22Rv1 (cell line): ENCODE measurements around the gene LRRTM4.

ENCODE experiments used
- ZFX ChIP-seq: fragments of 450-650 bp; IDR thresholded peaks from 2 replicates; pipeline ENCODE4 v1.6.1; 2017; ENCODE audit warnings: antibody characterized with exemption, borderline replicate concordance
- TF ChIP-seq, protein P1 (sequence below): fragments of 450-650 bp; IDR thresholded peaks from 2 replicates; pipeline ENCODE4 v1.5.1; 2017; ENCODE audit warnings: mild to moderate bottlenecking

DNA sequence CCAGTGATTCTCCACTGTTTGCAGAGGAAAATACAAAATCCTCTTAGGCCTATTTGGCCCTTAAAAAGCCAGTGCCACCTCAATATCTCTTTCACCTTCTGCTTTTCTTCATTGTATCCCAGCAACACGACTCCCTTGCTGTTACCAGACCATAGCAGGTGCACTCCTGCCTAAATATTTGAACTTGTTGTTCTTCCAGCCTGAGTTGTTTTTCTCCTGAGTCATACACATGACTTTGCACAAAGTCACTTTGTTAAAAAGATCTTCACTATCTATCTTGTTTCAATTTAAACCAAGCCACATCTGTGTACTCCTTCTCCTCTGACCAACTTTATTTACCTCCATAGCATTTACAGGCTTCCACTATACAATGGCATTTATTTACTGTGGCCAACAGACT, 103.6 kb downstream of the LRRTM4 start:
- TF ChIP-seq, protein P1, sequence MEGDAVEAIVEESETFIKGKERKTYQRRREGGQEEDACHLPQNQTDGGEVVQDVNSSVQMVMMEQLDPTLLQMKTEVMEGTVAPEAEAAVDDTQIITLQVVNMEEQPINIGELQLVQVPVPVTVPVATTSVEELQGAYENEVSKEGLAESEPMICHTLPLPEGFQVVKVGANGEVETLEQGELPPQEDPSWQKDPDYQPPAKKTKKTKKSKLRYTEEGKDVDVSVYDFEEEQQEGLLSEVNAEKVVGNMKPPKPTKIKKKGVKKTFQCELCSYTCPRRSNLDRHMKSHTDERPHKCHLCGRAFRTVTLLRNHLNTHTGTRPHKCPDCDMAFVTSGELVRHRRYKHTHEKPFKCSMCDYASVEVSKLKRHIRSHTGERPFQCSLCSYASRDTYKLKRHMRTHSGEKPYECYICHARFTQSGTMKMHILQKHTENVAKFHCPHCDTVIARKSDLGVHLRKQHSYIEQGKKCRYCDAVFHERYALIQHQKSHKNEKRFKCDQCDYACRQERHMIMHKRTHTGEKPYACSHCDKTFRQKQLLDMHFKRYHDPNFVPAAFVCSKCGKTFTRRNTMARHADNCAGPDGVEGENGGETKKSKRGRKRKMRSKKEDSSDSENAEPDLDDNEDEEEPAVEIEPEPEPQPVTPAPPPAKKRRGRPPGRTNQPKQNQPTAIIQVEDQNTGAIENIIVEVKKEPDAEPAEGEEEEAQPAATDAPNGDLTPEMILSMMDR, result no peak
- no peak for TF ChIP-seq ZFX
